Skeletal muscle satellite cell (primary cell): Measurements from ENCODE around the gene KLK6.
"Not testable (repeated sequence)": the region's sequence is repeated elsewhere in the genome, so short reads cannot be mapped to it uniquely, and the experiment has no call there.

ENCODE experiments used
- H3K27me3 ChIP-seq: 2 replicates; pipeline ENCODE4 v1.7.0; 2013; ENCODE audit warnings: low read length; ENCODE audit not compliant: control insufficient read depth, insufficient read depth
- H3K36me3 ChIP-seq: 2 replicates; pipeline ENCODE4 v1.7.0; 2013; ENCODE audit warnings: mild to moderate bottlenecking, control low read depth, low read length; ENCODE audit not compliant: insufficient read depth
- H3K4me1 ChIP-seq: 2 replicates; pipeline ENCODE4 v1.7.0; 2013; ENCODE audit warnings: low read length; ENCODE audit not compliant: control insufficient read depth, insufficient read depth
- H3K4me2 ChIP-seq: 2 replicates; pipeline ENCODE4 v1.7.0; 2013; ENCODE audit warnings: mild to moderate bottlenecking, low read length
- H3K4me3 ChIP-seq: 2 replicates; pipeline ENCODE4 v1.7.0; 2013; ENCODE audit warnings: low read length
- H3K9ac ChIP-seq: 2 replicates; pipeline ENCODE4 v1.7.0; 2013; ENCODE audit warnings: mild to moderate bottlenecking, low read depth, low read length, moderate library complexity
- H3K9me3 ChIP-seq: replicated peaks from 2 replicates; pipeline ENCODE4 v1.7.0; 2013; ENCODE audit warnings: mild to moderate bottlenecking, control low read depth, low read length

KLK6 gene

DNA sequence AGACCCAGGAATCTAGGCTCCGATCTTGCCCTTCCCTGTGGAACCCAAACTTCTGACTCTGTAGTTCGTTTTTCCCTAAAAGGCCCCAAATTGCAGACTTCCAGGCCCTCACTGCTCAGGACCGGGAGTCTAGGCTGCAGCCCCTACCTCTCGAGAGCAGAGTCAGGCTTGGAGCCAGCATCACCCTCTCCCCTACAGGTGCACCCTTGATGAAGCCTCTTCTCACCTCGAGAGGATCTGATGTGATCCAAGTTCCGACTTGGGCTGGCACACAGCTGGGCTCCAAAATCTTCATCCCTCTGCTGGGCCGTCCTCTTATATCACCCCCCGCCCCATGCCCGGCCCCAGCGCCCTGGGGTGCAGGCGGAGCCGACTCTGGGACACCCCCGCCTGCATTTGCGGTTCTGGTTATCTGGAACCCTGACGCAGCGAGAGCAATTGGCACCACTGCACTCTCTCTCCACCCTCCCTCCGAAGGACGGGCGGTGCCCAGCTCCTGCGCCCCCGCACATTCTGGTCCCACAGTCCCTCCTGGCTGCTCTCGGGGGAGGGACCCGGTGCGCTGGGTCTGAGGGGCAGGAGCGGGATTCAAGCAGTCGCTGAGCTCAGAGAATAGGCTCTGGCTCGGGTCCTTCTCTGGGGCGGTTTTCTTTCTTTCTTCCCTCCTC, 14.4 kb upstream of the KLK6 start, which contains the start of gene KLK7:
Gene KLK7 (minus strand): TSS at position 293 of the 668 bp plus-strand sequence. CDS start 1,518 bp downstream, outside the sequence.
- Histone ChIP-seq H3K4me1 (no peaks in the 10 kb centered on the region), H3K36me3 (no peaks in the 10 kb centered on the region), H3K4me3 (no peak within 1 kb of the TSS), H3K9ac (no peak within 1 kb of the TSS), H3K9me3 (no peaks in the 10 kb centered on the region), H3K27me3 (no peaks in the 10 kb centered on the region), H3K4me2 (no peak within 1 kb of the TSS)

DNA sequence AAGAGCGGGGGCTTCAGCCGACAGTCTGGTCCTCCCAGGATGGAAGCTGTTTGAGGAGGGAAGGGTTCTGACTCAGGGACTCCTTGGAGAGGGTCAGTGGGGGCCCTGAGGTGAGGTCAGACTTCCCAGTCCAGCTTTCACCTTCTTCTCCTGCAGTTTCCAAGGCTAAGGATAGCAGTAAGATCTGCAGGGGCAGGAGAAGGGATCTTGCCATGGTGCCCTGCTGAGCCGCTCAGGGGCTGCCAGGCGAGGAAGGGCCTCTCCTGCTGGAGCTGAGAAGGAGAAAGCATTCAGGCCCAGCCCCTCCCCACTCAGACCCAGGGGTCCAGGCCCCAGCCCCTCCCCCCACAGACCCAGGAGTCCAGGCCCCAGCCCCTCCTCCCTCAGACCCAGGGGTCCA, 12.8 kb upstream of the KLK6 start:
- no peaks in the 10 kb centered on the region for H3K9me3 ChIP-seq
- no peak overlapping the region for H3K4me2 ChIP-seq
- H3K9ac ChIP-seq: no peak overlapping the region
- no peaks in the 10 kb centered on the region for H3K27me3 ChIP-seq
- H3K36me3 ChIP-seq: no peaks in the 10 kb centered on the region
- no peak overlapping the region for H3K4me3 ChIP-seq
- H3K4me1 ChIP-seq: no peaks in the 10 kb centered on the region

DNA sequence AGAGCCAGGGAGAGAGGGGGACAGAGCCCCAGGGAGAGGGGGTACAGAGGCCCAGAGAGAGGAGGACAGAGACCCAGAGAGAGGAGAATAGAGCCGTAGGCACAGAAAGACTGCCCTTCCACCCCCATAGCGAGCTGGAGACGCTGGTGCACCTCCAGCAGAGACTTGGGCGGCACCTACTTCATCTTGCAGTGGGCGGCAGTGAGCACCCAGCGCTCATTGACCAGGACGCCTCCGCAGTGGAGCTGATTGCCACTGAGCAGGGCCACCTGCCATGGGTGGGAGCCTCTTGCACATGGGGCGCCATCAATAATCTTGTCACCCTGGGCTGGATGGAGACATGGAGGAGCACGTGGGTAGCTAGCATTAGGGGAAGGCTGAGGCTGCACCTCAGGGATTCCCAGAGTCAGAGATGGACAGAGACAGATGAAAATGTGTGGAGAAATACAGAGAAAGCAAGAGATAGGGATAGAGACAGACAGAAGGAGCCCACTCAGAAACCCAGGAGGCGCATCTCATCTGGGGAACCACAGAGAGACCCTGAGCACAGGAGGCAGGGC, 12.3 kb upstream of the KLK6 start:
- Histone ChIP-seq H3K36me3 (no peaks in the 10 kb centered on the region), H3K4me1 (no peaks in the 10 kb centered on the region), H3K9me3 (no peaks in the 10 kb centered on the region), H3K27me3 (no peaks in the 10 kb centered on the region), H3K4me3 (no peak overlapping the region), H3K4me2 (no peak overlapping the region), H3K9ac (no peak overlapping the region)

DNA sequence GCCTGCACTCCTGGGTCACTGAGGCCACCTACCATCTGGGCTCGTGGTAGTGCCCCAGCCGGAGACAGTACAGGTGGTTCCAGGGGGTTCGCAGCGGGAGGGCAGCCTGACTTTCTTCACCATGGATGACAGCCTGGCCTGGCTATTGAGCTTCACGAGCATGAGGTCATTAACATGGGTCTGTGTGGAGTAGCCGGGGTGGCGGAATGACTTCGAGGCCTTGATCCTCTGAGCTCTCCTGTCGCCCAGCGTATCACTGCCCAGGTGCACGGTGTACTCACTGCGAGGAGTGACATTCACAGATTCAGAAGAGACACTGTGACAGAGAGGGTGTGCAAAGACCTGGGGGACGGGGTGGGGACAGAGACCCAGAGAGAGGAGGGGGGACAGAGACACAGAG, 10.8 kb upstream of the KLK6 start:
- Histone ChIP-seq H3K9ac (no peak overlapping the region), H3K4me1 (no peaks in the 10 kb centered on the region), H3K36me3 (no peaks in the 10 kb centered on the region), H3K4me3 (no peak overlapping the region), H3K9me3 (no peaks in the 10 kb centered on the region), H3K27me3 (no peaks in the 10 kb centered on the region), H3K4me2 (no peak overlapping the region)

DNA sequence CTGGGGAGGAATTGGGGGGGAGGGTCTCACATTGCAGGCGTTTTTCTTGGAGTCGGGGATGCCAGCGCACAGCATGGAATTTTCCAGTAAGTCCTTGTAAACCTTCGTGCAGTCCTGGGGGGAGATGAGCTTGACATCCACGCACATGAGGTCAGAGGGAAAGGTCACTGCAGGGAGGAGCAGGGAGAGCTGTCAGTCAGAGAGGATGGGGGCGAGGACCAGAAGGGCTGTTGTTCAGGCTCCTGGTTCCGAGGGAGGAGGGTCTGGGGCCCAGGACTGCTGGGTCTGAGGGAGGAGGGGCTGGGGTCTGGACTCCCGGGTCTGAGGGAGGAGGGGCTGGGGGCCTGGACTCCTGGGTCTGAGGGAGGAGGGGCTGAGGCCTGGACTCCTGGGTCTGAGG, 10.4 kb upstream of the KLK6 start:
- Histone ChIP-seq H3K4me1 (no peaks in the 10 kb centered on the region), H3K9me3 (no peaks in the 10 kb centered on the region), H3K4me3 (no peak overlapping the region), H3K27me3 (no peaks in the 10 kb centered on the region), H3K4me2 (no peak overlapping the region), H3K36me3 (no peaks in the 10 kb centered on the region), H3K9ac (no peak overlapping the region)

DNA sequence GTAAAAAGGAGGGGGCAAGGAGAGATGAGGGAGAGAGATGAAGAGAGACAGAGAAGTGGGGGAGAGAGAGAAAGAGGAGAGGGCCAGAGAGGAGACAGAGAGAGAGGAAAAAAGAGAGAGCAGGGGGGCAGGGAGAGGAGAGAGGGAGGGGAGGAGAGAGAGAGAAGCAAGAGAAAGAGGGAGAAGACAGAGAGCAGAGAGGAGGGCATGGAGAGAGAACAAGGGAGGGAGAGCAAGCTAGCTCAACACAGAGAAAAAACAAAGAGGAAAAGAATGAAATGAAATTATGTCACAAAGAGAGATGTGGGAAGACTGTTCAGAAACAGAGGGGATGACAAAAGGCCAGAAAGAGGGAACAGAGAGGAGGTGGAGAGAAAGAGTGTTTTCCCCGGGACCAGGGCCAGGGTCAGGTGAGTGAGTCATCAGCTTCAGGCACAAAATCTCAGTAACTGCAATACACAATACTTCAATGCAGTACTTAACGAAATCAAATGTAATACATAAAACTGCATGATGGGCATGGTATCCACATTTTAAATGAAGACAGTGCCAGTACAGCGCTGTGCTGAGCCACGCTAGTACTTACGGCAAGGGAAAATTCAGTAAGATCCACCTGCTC, 9.5 kb upstream of the KLK6 start:
- Histone ChIP-seq H3K9ac (no peak overlapping the region), H3K27me3 (no peaks in the 10 kb centered on the region), H3K4me1 (no peaks in the 10 kb centered on the region), H3K36me3 (no peaks in the 10 kb centered on the region), H3K4me2 (no peak overlapping the region), H3K9me3 (no peaks in the 10 kb centered on the region), H3K4me3 (no peak overlapping the region)

DNA sequence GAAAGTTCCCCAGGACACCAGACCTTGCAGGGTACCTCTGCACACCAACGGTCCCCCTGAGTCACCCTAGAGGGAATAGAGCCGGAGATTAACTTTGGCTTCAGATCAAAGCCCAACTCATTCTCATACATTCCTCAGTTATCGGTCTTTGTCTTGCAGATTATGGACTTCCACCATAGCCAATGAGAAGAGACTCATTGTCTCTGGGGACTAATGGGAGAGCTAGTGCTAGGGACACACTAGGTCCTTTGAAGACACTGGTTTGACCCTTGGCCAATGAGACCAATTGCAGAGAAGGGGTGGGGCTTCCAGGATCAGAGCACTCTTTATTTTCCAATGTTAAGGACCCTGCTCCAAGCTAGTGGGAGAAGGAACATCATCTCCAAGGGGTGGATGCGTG, 8.2 kb upstream of the KLK6 start:
- no peak overlapping the region for H3K4me2 ChIP-seq
- H3K27me3 ChIP-seq: no peaks in the 10 kb centered on the region
- no peak overlapping the region for H3K9ac ChIP-seq
- H3K4me1 ChIP-seq: no peaks in the 10 kb centered on the region
- no peaks in the 10 kb centered on the region for H3K36me3 ChIP-seq
- no peaks in the 10 kb centered on the region for H3K9me3 ChIP-seq
- no peak overlapping the region for H3K4me3 ChIP-seq

DNA sequence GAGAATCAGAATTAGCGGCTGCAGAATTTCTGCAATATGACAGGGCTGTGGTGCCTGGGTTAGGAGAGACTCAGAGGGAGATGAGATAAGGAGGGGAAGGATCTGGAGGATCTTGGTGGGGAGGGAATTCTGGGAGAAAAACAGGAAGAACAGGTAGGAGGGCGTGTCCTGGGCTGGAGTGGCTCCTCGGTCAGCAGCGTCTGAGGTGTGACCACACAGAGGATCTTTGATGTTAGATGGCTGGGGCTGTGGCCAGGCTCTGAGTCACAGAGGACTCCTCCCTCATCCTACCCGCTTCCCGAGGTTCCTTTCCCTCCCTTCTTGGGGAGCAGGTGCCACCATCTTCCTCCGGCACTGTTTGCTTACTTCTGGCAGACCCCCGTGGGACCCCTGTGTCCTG, 6.4 kb upstream of the KLK6 start:
- Histone ChIP-seq H3K27me3 (no peaks in the 10 kb centered on the region), H3K36me3 (no peaks in the 10 kb centered on the region), H3K4me3 (no peak overlapping the region), H3K9ac (no peak overlapping the region), H3K4me2 (no peak overlapping the region), H3K4me1 (no peaks in the 10 kb centered on the region), H3K9me3 (no peaks in the 10 kb centered on the region)

DNA sequence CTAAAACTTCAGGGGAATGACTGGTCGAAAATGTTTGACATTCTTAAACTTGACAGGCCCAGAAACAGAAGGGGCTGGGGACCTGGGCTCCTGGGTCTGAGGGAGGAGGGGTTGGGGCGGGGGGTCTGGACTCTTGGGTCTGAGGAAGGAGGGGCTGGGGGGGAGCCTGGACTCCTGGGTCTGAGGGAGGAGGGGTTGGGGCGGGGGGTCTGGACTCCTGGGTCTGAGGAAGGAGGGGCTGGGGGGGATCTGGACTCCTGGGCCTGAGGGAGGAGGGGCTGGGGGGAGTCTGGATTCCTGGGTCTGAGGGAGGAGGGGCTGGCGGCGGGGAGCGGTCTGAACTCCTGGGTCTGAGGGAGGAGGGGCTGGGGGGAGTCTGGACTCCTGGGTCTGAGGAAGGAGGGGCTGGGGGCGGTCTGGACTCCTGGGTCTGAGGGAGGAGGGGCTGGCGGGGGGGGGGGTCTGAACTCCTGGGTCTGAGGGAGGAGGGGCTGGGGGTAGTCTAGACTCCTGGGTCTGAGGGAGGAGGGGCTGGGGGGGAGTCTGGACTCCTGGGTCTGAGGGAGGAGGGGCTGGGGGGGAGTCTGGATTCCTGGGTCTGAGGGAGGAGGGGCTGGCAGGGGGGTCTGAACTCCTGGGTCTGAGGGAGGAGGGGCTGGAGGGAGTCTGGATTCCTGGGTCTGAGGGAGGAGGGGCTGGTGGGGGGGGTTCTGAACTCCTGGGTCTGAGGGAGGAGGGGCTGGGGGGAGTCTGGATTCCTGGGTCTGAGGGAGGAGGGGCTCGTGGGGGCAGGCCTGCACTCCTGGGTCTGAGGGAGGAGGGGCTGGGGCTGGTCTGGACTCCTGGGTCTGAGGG, 5.5 kb upstream of the KLK6 start:
- Histone ChIP-seq H3K9me3 (no peaks in the 10 kb centered on the region), H3K4me3 (no peak overlapping the region), H3K27me3 (no peaks in the 10 kb centered on the region), H3K4me1 (no peaks in the 10 kb centered on the region), H3K9ac (no peak overlapping the region), H3K36me3 (no peaks in the 10 kb centered on the region), H3K4me2 (no peak overlapping the region)

DNA sequence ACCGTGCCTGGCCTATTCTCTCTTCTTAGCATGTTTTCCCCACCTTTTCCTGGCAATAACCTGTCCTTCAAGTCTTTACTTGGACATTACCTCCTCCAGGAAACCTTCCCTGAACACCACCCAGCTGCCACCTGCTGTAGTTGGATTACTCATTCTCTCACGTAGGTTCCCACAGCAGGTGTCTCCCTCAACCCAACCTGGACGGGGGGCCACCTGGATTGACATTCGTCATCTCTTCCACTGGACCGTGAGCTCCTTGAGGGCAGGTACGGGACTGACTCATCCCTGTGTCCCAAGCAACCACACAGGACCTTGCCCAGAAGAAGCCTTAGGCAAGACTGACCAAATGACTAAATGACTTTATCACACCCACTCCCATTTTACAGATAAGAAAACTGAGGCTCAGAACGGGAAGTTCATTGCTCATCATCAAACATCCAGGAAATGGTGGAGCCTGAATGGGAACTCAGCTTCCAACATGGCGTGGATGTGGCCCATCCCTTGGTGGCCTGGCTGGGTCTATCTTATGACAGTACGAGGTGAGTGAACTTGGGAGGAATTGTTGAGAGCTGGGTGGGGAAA, 3.5 kb upstream of the KLK6 start:
- Histone ChIP-seq H3K4me1 (no peaks in the 10 kb centered on the region), H3K4me2 (no peak overlapping the region), H3K9ac (no peak overlapping the region), H3K27me3 (no peaks in the 10 kb centered on the region), H3K9me3 (no peaks in the 10 kb centered on the region), H3K4me3 (no peak overlapping the region), H3K36me3 (no peaks in the 10 kb centered on the region)

DNA sequence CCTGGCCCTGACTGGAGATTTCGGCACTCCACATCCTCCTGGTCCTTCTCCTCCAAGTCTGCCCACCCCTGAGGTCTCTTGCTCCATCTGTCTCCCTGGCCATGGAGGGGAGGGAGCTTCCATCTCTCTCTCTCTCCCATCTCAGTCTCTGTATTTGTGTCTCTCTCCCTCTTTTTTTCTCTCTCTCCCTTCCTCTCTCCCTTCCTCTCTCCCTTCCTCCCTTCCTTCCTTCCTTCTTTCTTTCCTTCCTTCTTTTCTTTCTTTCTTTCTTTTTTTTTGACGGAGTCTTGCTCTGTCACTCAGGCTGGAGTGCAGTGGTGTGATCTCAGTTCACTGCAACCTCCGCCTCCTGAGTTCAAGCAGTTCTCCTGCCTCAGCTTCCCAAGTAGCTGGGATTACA, 419 bp upstream of the KLK6 start:
- H3K27me3 ChIP-seq, H3K4me2 ChIP-seq, H3K9me3 ChIP-seq, H3K4me3 ChIP-seq, H3K36me3 ChIP-seq, H3K9ac ChIP-seq, H3K4me1 ChIP-seq: not testable (repeated sequence)
